Parathyroid adenoma (tissue), 2 donors: ENCODE results near the gene SNX19.

Experiments
- H2AFZ ChIP-seq: fragments of 300-600 bp; sonication (generic); one replicate; pipeline ENCODE4 v1.7.0; 2017; ENCODE audit warnings: antibody characterized with exemption, mild to moderate bottlenecking
- H3K27ac ChIP-seq: fragments of 300-600 bp; sonication (generic); one replicate; pipeline ENCODE4 v1.7.0; 2017
- H3K27me3 ChIP-seq: fragments of 300-600 bp; sonication (generic); one replicate; pipeline ENCODE4 v1.7.0; 2017; ENCODE audit warnings: low read length; ENCODE audit not compliant: control insufficient read depth, insufficient read depth
- H3K36me3 ChIP-seq: fragments of 300-600 bp; sonication (generic); one replicate; pipeline ENCODE4 v1.7.0; 2017; ENCODE audit warnings: low read length; ENCODE audit not compliant: control insufficient read depth, insufficient read depth
- H3K4me1 ChIP-seq: fragments of 300-600 bp; sonication (generic); one replicate; pipeline ENCODE4 v1.7.0; 2017; ENCODE audit warnings: control low read depth
- H3K4me2 ChIP-seq: fragments of 300-600 bp; sonication (generic); one replicate; pipeline ENCODE4 v1.7.0; 2017; ENCODE audit warnings: low read length
- H3K4me3 ChIP-seq: fragments of 300-600 bp; sonication (generic); one replicate; pipeline ENCODE4 v1.7.0; 2017; ENCODE audit warnings: low read depth, low read length
- H3K79me2 ChIP-seq: fragments of 300-600 bp; sonication (generic); one replicate; pipeline ENCODE4 v1.7.0; 2017; ENCODE audit warnings: control low read depth
- H3K9ac ChIP-seq: fragments of 300-600 bp; sonication (generic); one replicate; pipeline ENCODE4 v1.7.0; 2017; ENCODE audit warnings: mild to moderate bottlenecking
- H3K9me3 ChIP-seq: fragments of 300-600 bp; sonication (generic); one replicate; pipeline ENCODE4 v1.7.0; 2017; ENCODE audit warnings: low read length; ENCODE audit not compliant: control insufficient read depth
- TF ChIP-seq, protein P1 (sequence below): fragments of 300-600 bp; sonication (generic); IDR thresholded peaks from one replicate; pipeline ENCODE4 v1.7.0; 2017; ENCODE audit warnings: antibody characterized with exemption, mild to moderate bottlenecking
- donor health status: primary hyperparathyroidism.

SNX19 gene

DNA sequence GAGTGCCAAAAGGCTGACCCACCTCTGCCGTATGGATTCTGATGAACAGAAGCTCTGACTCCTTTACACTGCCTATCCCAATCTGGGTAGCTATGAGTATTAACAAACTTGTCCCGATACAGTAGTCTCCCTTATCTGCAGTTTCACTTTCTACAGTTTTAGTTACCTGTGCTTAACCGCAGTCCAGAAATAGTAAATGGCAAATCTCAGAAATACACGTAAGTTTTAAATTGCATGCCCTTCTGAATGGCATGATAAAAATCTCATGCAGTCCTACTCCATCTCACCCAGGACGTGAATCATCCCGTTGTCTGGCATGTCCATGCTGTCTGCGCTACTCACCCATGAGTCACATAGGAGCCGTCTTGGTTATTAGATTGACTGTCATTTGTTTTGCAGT is 68.8 kb downstream of the SNX19 start:
- Histone ChIP-seq H2AFZ (no peak overlapping the region), H3K9me3 (no peaks in the 10 kb centered on the region), H3K27ac (no peak overlapping the region), H3K4me2 (no peak overlapping the region), H3K27me3 (no peaks in the 10 kb centered on the region), H3K79me2 (no peaks in the 10 kb centered on the region), H3K4me3 (no peak overlapping the region), H3K4me1 (no peaks in the 10 kb centered on the region), H3K9ac (no peak overlapping the region), H3K36me3 (no peaks in the 10 kb centered on the region)
- TF ChIP-seq, protein P1, sequence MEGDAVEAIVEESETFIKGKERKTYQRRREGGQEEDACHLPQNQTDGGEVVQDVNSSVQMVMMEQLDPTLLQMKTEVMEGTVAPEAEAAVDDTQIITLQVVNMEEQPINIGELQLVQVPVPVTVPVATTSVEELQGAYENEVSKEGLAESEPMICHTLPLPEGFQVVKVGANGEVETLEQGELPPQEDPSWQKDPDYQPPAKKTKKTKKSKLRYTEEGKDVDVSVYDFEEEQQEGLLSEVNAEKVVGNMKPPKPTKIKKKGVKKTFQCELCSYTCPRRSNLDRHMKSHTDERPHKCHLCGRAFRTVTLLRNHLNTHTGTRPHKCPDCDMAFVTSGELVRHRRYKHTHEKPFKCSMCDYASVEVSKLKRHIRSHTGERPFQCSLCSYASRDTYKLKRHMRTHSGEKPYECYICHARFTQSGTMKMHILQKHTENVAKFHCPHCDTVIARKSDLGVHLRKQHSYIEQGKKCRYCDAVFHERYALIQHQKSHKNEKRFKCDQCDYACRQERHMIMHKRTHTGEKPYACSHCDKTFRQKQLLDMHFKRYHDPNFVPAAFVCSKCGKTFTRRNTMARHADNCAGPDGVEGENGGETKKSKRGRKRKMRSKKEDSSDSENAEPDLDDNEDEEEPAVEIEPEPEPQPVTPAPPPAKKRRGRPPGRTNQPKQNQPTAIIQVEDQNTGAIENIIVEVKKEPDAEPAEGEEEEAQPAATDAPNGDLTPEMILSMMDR, result no peak

DNA sequence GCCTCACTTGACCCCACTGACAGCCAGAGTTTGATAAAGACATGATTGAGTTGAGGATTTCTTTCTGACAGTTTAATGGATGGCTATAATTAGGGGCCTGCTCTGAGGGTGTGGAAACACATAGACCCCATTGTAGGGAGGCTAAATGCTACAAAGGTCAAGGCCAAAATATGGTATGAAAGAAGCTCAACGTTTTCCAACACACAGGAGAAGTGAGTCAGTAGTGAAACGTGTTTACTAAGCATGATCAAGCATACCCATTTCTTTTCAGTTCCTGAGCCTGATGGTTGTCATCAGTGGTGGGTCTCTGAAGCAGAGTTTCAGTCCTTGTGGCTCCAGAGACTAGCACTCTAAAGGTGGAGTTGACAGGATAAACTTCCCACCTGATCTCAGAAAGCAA is 69.7 kb downstream of the SNX19 start:
- Histone ChIP-seq H3K27ac (no peak overlapping the region), H3K4me1 (no peaks in the 10 kb centered on the region), H3K4me3 (no peak overlapping the region), H3K9me3 (no peaks in the 10 kb centered on the region), H3K9ac (no peak overlapping the region), H3K36me3 (no peaks in the 10 kb centered on the region), H2AFZ (no peak overlapping the region), H3K4me2 (no peak overlapping the region), H3K79me2 (no peaks in the 10 kb centered on the region), H3K27me3 (no peaks in the 10 kb centered on the region)
- TF ChIP-seq, protein P1, result no peak

DNA sequence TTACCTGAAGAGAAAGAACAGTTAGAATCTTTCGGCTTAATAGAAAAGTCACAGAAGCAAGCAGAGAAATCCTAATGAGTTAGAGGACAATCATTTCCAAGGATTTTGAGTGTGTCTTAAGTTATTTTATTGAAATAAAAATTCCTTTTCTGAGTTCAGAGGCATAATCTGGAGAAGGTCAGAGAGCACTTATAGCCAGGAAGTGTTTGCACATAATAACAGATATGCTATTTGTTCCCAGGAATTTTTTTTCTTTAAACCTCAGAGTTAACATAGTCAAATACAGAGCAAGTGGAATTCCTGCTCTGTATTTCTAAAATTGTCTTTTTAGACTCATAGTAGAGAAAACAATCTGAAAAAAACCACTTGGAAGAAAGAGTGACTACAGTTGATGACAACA is 74.3 kb downstream of the SNX19 start:
- no peak overlapping the region for H3K27ac ChIP-seq
- H3K36me3 ChIP-seq, result no peaks in the 10 kb centered on the region
- no peaks in the 10 kb centered on the region for H3K9me3 ChIP-seq
- no peaks in the 10 kb centered on the region for H3K27me3 ChIP-seq
- TF ChIP-seq, protein P1, result no peak
- no peaks in the 10 kb centered on the region for H3K4me1 ChIP-seq
- no peak overlapping the region for H3K4me2 ChIP-seq
- no peak overlapping the region for H3K4me3 ChIP-seq
- H3K9ac ChIP-seq, result no peak overlapping the region
- H2AFZ ChIP-seq, result no peak overlapping the region
- no peaks in the 10 kb centered on the region for H3K79me2 ChIP-seq

DNA sequence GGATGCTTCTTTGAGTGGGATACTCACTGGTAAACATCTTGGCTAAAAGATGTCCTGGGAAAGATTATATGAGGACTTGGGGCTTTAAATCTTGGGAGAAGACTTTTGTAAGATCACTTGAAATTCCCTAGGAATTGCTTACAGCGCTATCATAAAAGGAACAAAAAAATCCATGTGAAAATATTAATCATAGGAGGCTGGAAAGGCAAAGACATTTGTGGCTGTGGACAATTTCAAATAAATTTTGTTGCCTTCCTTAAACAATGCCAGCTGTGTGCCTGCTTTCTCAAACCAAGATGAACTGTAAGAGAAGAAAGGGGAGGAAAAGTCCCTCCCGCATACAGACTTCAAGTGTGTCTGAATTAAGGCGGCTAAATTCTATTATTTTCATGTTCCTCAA is 75.6 kb downstream of the SNX19 start:
- no peaks in the 10 kb centered on the region for H3K79me2 ChIP-seq
- H3K27me3 ChIP-seq, result no peaks in the 10 kb centered on the region
- H3K9me3 ChIP-seq, result no peaks in the 10 kb centered on the region
- H3K4me3 ChIP-seq, result no peak overlapping the region
- H2AFZ ChIP-seq, result no peak overlapping the region
- no peak overlapping the region for H3K27ac ChIP-seq
- TF ChIP-seq, protein P1, result no peak
- H3K4me1 ChIP-seq, result no peaks in the 10 kb centered on the region
- H3K36me3 ChIP-seq, result no peaks in the 10 kb centered on the region
- H3K4me2 ChIP-seq, result no peak overlapping the region
- H3K9ac ChIP-seq, result no peak overlapping the region

DNA sequence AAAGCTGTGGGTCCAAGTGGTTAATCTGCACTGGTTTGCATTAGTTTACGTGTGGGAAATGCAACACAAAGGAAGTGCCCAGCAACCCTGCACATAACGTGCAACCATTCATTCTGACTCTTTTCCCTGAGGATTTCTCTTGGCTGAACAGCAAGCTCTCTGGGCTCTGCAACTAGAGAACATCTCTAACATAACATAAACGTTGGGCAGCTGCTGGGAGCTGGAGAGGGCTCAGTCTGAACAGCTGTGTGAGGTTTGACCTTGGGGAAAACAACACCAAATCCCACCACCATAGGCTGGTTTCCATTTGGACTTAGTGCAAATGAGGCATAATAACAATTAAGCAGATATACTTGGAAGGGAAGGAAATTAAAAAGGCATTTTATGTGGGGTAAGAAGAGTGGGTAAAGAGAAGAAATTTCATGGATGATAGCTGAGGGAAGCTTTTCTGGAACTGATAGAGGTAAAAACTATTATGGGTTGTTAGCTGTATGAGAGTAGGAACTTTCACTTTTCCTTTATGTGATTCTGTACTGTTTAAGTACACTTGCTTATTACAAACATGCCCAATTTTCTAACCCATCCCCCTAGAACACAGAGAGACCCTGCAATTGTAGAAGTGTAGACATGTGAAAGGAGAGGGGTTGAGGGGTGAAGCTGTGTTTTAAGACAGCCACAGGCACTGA is 76.2 kb downstream of the SNX19 start:
- Histone ChIP-seq H2AFZ (no peak overlapping the region), H3K4me1 (no peaks in the 10 kb centered on the region), H3K4me2 (no peak overlapping the region), H3K36me3 (no peaks in the 10 kb centered on the region), H3K79me2 (no peaks in the 10 kb centered on the region), H3K4me3 (no peak overlapping the region), H3K27me3 (no peaks in the 10 kb centered on the region), H3K27ac (no peak overlapping the region), H3K9ac (no peak overlapping the region), H3K9me3 (no peaks in the 10 kb centered on the region)
- TF ChIP-seq, protein P1, result no peak
